Activated B cell treated with CpG ODN at 0.5 μM for 24 hours (primary cell): ENCODE results near the gene DUSP8. TPM values are rescaled to one million over a fixed set of nuclear protein-coding genes. Genes with fewer than 3 reads are reported as not detected.
A peak's percentile ranks its signal among the peaks of the same experiment; 100 is the strongest.
"Not testable (repeated sequence)": the region's sequence is repeated elsewhere in the genome, so short reads cannot be mapped to it uniquely, and the experiment has no call there.

ENCODE experiments used
- ATAC-seq: fragments of 200-7000 bp; cut with Tn5 transposase; one replicate; pipeline ENCODE4 v1.10.0; 2021; ENCODE audit warnings: low read depth, mild to moderate bottlenecking, moderate library complexity
- CTCF ChIA-PET: fragments of 350-600 bp; sonication (Branson Sonifier 250); formaldehyde crosslinking; loops from one replicate; lab custom pipeline; 2021; ENCODE audit warnings: antibody characterized with exemption; lab: Charles Lee
- POLR2A ChIA-PET: fragments of 350-600 bp; sonication (Branson Sonifier 250); formaldehyde crosslinking; loops from one replicate; lab custom pipeline; 2021; ENCODE audit warnings: antibody characterized with exemption; lab: Charles Lee
- DNase-seq: peaks from one replicate; pipeline ENCODE4 v3.0.0; 2022
- H3K27ac Mint-ChIP-seq: one replicate; pipeline ENCODE4 v1.8.0; 2020; ENCODE audit warnings: mixed read lengths
- H3K27me3 Mint-ChIP-seq: one replicate; pipeline ENCODE4 v1.8.0; 2021; ENCODE audit warnings: mixed read lengths
- H3K36me3 Mint-ChIP-seq: one replicate; pipeline ENCODE4 v1.8.0; 2021; ENCODE audit warnings: low read depth, mixed read lengths
- H3K4me1 Mint-ChIP-seq: one replicate; pipeline ENCODE4 v1.8.0; 2021; ENCODE audit warnings: mixed read lengths
- H3K4me3 Mint-ChIP-seq: one replicate; pipeline ENCODE4 v1.8.0; 2020; ENCODE audit warnings: mild to moderate bottlenecking, mixed read lengths
- H3K9me3 Mint-ChIP-seq: one replicate; pipeline ENCODE4 v1.8.0; 2020; ENCODE audit warnings: mixed read lengths
- intact Hi-C: fragments of 100-400 bp; cut with micrococcal nuclease; formaldehyde crosslinking; loops from one replicate; pipeline ENCODE4 v1.15.1; 2024
- total RNA-seq: library from RNA; stranded (reverse); gene quantifications from 2 replicates; pipeline ENCODE4 v1.2.3, GENCODE V29; 2022
- TF ChIP-seq, protein P1 (sequence below): fragments of 200-600 bp; IDR thresholded peaks from one replicate; pipeline ENCODE4 v1.8.0; 2022; ENCODE audit warnings: antibody characterized with exemption, mild to moderate bottlenecking

DUSP8 gene, protein sequence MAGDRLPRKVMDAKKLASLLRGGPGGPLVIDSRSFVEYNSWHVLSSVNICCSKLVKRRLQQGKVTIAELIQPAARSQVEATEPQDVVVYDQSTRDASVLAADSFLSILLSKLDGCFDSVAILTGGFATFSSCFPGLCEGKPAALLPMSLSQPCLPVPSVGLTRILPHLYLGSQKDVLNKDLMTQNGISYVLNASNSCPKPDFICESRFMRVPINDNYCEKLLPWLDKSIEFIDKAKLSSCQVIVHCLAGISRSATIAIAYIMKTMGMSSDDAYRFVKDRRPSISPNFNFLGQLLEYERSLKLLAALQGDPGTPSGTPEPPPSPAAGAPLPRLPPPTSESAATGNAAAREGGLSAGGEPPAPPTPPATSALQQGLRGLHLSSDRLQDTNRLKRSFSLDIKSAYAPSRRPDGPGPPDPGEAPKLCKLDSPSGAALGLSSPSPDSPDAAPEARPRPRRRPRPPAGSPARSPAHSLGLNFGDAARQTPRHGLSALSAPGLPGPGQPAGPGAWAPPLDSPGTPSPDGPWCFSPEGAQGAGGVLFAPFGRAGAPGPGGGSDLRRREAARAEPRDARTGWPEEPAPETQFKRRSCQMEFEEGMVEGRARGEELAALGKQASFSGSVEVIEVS
- 1.3 and 1.7 TPM in 2 replicates for total RNA-seq

DNA sequence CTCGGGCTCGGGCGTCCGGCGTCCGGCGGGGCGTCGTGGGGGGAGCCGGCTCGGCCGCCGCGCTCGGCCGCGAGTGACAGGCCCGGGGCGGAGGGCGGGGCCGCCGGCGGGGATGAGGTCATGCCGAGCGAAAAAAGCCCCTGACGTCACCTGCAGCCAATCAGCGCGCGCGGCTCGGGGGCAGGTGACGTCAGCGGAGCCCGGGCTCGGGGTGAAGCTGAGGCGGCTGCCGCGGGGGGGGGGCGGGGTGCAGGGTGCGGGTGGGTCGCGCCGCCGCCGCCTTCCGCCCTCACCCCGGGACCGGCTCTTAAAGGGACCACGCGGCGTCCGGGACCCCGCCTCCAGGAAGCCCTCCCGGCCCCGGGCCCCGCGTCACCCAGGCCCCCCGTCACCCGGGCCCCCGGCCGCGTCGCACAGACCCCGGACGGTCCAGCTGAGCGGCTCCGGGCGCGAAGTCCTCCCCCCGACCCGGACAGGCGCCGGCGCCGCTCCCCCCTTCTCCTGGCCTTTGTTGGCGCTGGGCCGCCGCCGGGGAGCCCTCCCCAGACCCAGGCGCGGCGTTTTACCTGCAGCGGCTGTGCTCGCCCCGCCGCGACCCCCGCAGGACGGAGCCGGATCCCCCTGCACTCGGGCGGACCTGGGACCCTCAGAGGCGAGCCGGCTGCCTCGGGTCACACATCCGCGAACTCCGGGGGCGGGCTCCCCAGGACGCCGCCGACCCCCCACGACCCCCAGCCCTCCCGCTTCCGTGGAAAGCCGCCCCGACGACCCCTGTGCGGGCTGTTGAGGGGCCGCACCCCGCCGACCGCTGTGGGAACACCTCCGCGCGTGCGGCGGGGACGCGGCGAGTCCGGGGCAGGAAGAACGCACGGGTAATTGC is at the start of gene DUSP8:
Gene DUSP8, minus strand, starts transcription at position 75 of the 880 bp plus-strand sequence. CDS start 6,445 bp downstream, outside the sequence.
- ATAC-seq (peak; percentile 43), DNase-seq (peak; percentile 89)
- no peak within 1 kb of the TSS for H3K27ac Mint-ChIP-seq
- H3K4me1 Mint-ChIP-seq: peaks cover 12% of the 10 kb centered on the region
- TF ChIP-seq, protein P1, sequence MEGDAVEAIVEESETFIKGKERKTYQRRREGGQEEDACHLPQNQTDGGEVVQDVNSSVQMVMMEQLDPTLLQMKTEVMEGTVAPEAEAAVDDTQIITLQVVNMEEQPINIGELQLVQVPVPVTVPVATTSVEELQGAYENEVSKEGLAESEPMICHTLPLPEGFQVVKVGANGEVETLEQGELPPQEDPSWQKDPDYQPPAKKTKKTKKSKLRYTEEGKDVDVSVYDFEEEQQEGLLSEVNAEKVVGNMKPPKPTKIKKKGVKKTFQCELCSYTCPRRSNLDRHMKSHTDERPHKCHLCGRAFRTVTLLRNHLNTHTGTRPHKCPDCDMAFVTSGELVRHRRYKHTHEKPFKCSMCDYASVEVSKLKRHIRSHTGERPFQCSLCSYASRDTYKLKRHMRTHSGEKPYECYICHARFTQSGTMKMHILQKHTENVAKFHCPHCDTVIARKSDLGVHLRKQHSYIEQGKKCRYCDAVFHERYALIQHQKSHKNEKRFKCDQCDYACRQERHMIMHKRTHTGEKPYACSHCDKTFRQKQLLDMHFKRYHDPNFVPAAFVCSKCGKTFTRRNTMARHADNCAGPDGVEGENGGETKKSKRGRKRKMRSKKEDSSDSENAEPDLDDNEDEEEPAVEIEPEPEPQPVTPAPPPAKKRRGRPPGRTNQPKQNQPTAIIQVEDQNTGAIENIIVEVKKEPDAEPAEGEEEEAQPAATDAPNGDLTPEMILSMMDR: no peak
- intact Hi-C loops: loop anchor here (2.0 to 10.0 kb wide), 5 partner anchors 35 to 728 kb away; partner anchors contain the start of genes CHID1, LSP1, POLR2L and TSPAN4
- H3K36me3 Mint-ChIP-seq: no peaks in the 10 kb centered on the region
- peak within 1 kb of the TSS; percentile 64 for H3K4me3 Mint-ChIP-seq
- H3K9me3 Mint-ChIP-seq: no peaks in the 10 kb centered on the region
- peaks cover 22% of the 10 kb centered on the region for H3K27me3 Mint-ChIP-seq
- ChIA-PET POLR2A (interaction anchor here (0.8 to 3.2 kb wide), 5 partner anchors 16 to 729 kb away, joined by 3 to 13 read pairs (median 4); partner anchors contain the start of genes TOLLIP and TSPAN4), CTCF (no interaction called here)

DNA sequence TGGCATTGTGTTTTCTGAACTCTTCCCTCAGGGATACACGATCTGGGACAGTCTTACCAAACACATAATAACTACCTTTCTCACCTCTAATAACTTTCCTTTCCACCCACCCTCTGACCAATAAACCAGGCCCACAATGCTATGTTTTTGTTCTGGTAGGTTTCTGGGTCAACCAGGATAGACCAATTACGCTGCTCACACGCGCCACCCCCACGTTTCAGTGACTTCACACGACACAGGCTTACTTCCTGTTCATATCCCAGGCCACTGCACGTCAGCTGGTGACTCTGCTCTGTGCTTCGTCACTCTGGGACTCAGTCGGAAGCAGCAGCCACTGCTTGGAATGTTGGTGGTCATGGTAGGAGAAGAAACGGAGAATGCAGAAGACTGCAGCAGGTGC is 47.4 kb upstream of the DUSP8 start:
- TF ChIP-seq, protein P1: no peak
- intact Hi-C loops: no loop called here
- ChIA-PET CTCF (interaction anchor here (1.4 kb wide), 1 partner anchor 8 kb away, joined by 3 read pairs; no protein-coding TSS in a partner anchor), POLR2A (no interaction called here)
- Mint-ChIP-seq H3K27ac (no peak overlapping the region), H3K9me3 (no peaks in the 10 kb centered on the region), H3K27me3 (peaks cover 39% of the 10 kb centered on the region), H3K36me3 (no peaks in the 10 kb centered on the region), H3K4me3 (no peak overlapping the region), H3K4me1 (no peaks in the 10 kb centered on the region)
- ATAC-seq: no peak
- no peak for DNase-seq

DNA sequence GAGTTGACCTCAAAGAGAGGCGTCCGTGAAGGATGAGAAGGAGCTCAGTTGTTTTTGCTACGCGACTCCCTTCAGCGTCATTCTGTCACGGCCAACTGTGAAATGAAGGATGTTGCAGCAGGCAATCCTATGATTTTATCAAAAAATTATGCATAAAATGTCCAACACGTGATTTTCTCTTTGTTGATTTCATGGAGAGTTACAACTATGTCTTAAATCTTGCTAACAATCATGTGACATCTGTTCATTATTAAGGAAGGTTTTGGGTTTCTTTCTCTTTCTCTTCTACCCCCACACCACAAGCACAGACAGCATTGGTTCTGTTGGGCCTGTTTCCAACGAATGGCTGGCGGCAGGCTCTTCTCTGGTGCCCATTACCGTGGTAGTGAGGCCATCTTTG is 46.2 kb upstream of the DUSP8 start:
- H3K4me1 Mint-ChIP-seq: no peaks in the 10 kb centered on the region
- H3K4me3 Mint-ChIP-seq: no peak overlapping the region
- intact Hi-C loops: no loop called here
- no peak for ATAC-seq
- H3K27ac Mint-ChIP-seq: no peak overlapping the region
- no peaks in the 10 kb centered on the region for H3K9me3 Mint-ChIP-seq
- no peak for DNase-seq
- H3K36me3 Mint-ChIP-seq: no peaks in the 10 kb centered on the region
- TF ChIP-seq, protein P1: no peak
- ChIA-PET CTCF (interaction anchor here (1.4 kb wide), 1 partner anchor 10 kb away, joined by 3 read pairs; no protein-coding TSS in a partner anchor), POLR2A (no interaction called here)
- peaks cover 41% of the 10 kb centered on the region for H3K27me3 Mint-ChIP-seq

DNA sequence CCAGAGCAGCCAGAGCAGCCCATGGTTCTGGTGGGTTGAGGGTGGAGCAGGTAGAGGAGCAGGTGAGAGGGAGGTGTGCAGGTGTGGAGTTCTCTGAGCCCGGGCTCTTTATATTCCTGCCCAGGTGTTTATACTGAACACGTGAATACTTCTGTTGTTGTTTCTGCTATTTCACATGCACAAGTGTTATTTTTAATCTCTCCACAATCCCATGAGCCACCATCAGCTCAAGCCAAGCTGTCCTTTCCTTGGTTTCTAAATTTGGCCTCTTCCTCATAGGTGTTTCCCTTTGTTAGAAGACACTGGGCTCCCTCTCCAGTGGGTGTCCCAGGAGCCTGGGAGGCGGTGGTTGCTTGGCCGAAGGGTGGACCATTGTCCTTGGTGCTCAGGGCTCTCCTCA is 36.3 kb upstream of the DUSP8 start, which contains the start of gene KRTAP5-3:
Gene KRTAP5-3, minus strand, starts transcription at position 101 of the 400 bp plus-strand sequence. Its CDS starts 78 bp downstream, at position 23.
- Mint-ChIP-seq H3K9me3 (no peaks in the 10 kb centered on the region), H3K27ac (no peak within 1 kb of the TSS), H3K27me3 (peaks cover 14% of the 10 kb centered on the region), H3K4me1 (peaks cover 12% of the 10 kb centered on the region), H3K36me3 (no peaks in the 10 kb centered on the region), H3K4me3 (no peak within 1 kb of the TSS)
- ChIA-PET POLR2A (no interaction called here), CTCF (no interaction called here)
- intact Hi-C loops: no loop called here
- DNase-seq (no peak), ATAC-seq (no peak)
- TF ChIP-seq, protein P1: no peak

DNA sequence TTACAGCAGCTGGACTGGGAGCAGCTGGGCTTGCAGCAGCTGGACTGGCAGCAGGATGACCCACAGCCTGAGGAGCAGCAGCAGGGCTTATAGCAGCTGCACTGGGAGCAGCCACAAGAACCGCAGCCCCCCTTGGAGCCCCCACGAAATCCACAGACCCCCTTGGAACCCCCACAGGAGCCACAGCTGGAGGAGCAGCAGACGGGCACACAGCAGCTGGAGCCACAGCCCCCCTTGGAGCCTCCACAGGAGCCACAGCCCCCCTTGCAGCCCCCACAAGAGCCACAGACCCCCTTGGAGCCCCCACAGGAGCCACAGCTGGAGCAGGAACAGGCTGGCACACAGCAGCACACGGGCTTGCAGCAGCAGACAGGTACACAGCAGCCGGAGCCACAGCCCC is 35.8 kb upstream of the DUSP8 start:
- H3K36me3 Mint-ChIP-seq, DNase-seq, H3K9me3 Mint-ChIP-seq, intact Hi-C loops, POLR2A ChIA-PET, H3K27ac Mint-ChIP-seq, H3K4me3 Mint-ChIP-seq, ATAC-seq, CTCF ChIA-PET: not testable (repeated sequence)
- H3K4me1 Mint-ChIP-seq: peaks cover 12% of the 10 kb centered on the region
- peaks cover 12% of the 10 kb centered on the region for H3K27me3 Mint-ChIP-seq

DNA sequence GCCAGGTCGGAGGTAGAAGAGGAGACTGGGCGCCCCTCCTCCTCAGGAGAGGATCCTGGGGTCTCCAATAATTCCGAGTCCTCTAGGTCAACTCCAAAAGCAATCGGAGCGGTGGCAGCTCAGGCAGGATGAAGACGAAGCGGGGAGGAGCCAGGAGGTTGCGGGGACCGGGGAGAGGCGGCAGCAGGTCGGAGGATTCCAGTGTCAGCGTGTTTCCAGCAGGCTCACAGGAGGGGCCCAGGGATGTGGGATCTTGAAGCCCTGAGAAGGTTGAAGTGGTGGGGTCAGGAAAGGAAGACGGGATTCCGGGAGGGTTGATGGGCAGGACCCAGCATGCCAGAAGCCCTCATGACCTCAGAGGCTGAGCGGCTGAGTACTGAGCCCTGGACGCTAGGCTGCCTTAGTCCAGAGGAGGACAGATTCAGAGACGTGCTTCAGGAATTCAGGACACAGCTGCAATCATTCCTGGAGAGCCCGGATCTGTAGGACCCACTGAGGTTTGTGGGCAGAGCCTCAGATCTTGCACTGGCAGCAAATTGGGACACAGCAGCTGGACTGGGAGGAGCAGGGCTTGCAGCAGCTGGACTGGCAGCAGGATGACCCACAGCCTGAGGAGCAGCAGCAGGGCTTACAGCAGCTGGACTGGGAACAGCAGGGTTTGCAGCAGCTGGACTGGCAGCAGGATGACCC is 35.2 kb upstream of the DUSP8 start:
- H3K9me3 Mint-ChIP-seq, POLR2A ChIA-PET, CTCF ChIA-PET, H3K4me3 Mint-ChIP-seq, H3K36me3 Mint-ChIP-seq, DNase-seq, H3K27ac Mint-ChIP-seq, intact Hi-C loops, ATAC-seq: not testable (repeated sequence)
- H3K4me1 Mint-ChIP-seq: peaks cover 12% of the 10 kb centered on the region
- H3K27me3 Mint-ChIP-seq: peaks cover 14% of the 10 kb centered on the region

DNA sequence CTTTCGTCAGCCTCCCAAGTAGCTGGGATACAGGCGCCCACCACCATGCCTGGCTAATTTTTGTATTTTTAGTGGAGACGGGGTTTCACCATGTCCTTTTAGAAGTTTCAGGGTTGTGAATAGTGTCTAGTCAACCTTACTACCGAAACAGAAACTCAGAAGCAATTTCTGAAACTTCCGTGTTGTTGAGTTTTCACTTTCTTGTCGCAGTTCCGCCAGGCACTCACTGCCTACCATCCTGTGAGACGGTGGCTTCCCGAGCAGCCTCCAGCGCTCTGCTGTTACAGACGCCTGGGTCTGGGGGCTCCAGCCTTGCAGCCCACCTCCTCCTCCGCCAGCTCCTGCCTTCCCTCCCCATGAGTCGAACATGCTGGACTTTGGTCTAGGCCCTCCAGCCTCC is 33.9 kb upstream of the DUSP8 start:
- ATAC-seq: peak; percentile 93
- ChIA-PET POLR2A (interaction anchor here (0.8 to 1.2 kb wide), 2 partner anchors 84 to 250 kb away, joined by 3 read pairs; no protein-coding TSS in a partner anchor), CTCF (interaction anchor here (0.7 to 1.0 kb wide), 2 partner anchors 31 to 47 kb away, joined by 3 to 5 read pairs; no protein-coding TSS in a partner anchor)
- Mint-ChIP-seq H3K27me3 (peaks cover 14% of the 10 kb centered on the region), H3K4me3 (peak overlapping the region; percentile 64), H3K27ac (peak overlapping the region; percentile 69), H3K4me1 (peaks cover 18% of the 10 kb centered on the region)
- H3K36me3 Mint-ChIP-seq, DNase-seq, intact Hi-C loops, H3K9me3 Mint-ChIP-seq: not testable (repeated sequence)
